ENCODE data around the gene ARHGDIA.

ARHGDIA gene

GRCh38 chr17:81838753-81839255 lies 32.3 kb downstream of the ARHGDIA start:
- TF ChIP-seq TAF1 (IDR thresholded peaks at IDR 0.05; ENCODE audit: borderline replicate concordance, insufficient read depth, low read length) (no peak), POLR2AphosphoS5 (IDR thresholded peaks at IDR 0.05; ENCODE audit: low read depth, low read length) (no peak), REST (IDR thresholded peaks at IDR 0.05; ENCODE audit: insufficient read depth in 1 of 2, low read depth in 2 of 2, low read length in 2 of 2) (no peak), SIN3A (IDR thresholded peaks at IDR 0.05; ENCODE audit: borderline replicate concordance, insufficient read depth, low read length) (no peak), FOXP2 (optimal IDR thresholded peaks at IDR 0.05; ENCODE audit: borderline replicate concordance, extremely low read depth, extremely low read length, insufficient read depth) (no peak)

- TF ChIP-seq FOXP2 (optimal IDR thresholded peaks at IDR 0.05; ENCODE audit: borderline replicate concordance, extremely low read depth, extremely low read length, insufficient read depth) (no peak), SIN3A (IDR thresholded peaks at IDR 0.05; ENCODE audit: borderline replicate concordance, insufficient read depth, low read length) (no peak), REST (IDR thresholded peaks at IDR 0.05; ENCODE audit: insufficient read depth in 1 of 2, low read depth in 2 of 2, low read length in 2 of 2) (no peak), POLR2AphosphoS5 (IDR thresholded peaks at IDR 0.05; ENCODE audit: low read depth, low read length) (no peak), TAF1 (IDR thresholded peaks at IDR 0.05; ENCODE audit: borderline replicate concordance, insufficient read depth, low read length) (no peak)
These were observed 33.5 kb downstream of the ARHGDIA start for GRCh38 chr17:81837641-81838040.

GRCh38 chr17:81834831-81835267 lies 36.3 kb downstream of the ARHGDIA start, which contains the start of gene PPP1R27:
Gene PPP1R27, minus strand, starts transcription at chr17:81835050. Its CDS starts 97 bp downstream, at chr17:81834953.
- TF ChIP-seq REST (IDR thresholded peaks at IDR 0.05; ENCODE audit: insufficient read depth in 1 of 2, low read depth in 2 of 2, low read length in 2 of 2) (no peak), TAF1 (IDR thresholded peaks at IDR 0.05; ENCODE audit: borderline replicate concordance, insufficient read depth, low read length) (no peak), POLR2AphosphoS5 (IDR thresholded peaks at IDR 0.05; ENCODE audit: low read depth, low read length) (no peak), SIN3A (IDR thresholded peaks at IDR 0.05; ENCODE audit: borderline replicate concordance, insufficient read depth, low read length) (no peak), FOXP2 (optimal IDR thresholded peaks at IDR 0.05; ENCODE audit: borderline replicate concordance, extremely low read depth, extremely low read length, insufficient read depth) (no peak)

- TF ChIP-seq POLR2AphosphoS5 (IDR thresholded peaks at IDR 0.05; ENCODE audit: low read depth, low read length) = no peak
- TF ChIP-seq TAF1 (IDR thresholded peaks at IDR 0.05; ENCODE audit: borderline replicate concordance, insufficient read depth, low read length) = no peak
- TF ChIP-seq REST (IDR thresholded peaks at IDR 0.05; ENCODE audit: insufficient read depth in 1 of 2, low read depth in 2 of 2, low read length in 2 of 2) = no peak
- TF ChIP-seq FOXP2 (optimal IDR thresholded peaks at IDR 0.05; ENCODE audit: borderline replicate concordance, extremely low read depth, extremely low read length, insufficient read depth) = no peak
- no peak for TF ChIP-seq SIN3A (IDR thresholded peaks at IDR 0.05; ENCODE audit: borderline replicate concordance, insufficient read depth, low read length)
These were observed 37.0 kb downstream of the ARHGDIA start for GRCh38 chr17:81833921-81834830.

Data from PFSK-1 (cell line).